Right renal cortex interstitium (tissue), 3 donors: ENCODE results near the gene LRRC57. TPM values are rescaled to one million over a fixed set of nuclear protein-coding genes. Genes with fewer than 3 reads are reported as not detected.
"Not testable (repeated sequence)": the region's sequence is repeated elsewhere in the genome, so short reads cannot be mapped to it uniquely, and the experiment has no call there.

Experiments used
- DNase-seq, 3 donors: peaks; one replicate each; pipeline ENCODE4 v3.0.0-alpha.2; 2013; ENCODE audit warnings: low read depth in 3 of 3, low spot score in 2 of 3
- polyA plus RNA-seq, 3 donors: library from polyadenylated mRNA; unstranded; fragments of 120-200 nt; gene quantifications; one replicate each; pipeline ENCODE4 v1.2.1, GENCODE V29; 2013; ENCODE audit not compliant: insufficient read length in 3 of 3

Gene LRRC57
- 10 to 100 TPM; 21.8 to 23.8 (median 23.5) TPM for polyA plus RNA-seq

GRCh38 chr15:42548249-42549031, at the start of gene LRRC57, which contains the start of gene HAUS2:
Gene LRRC57 (minus strand): TSS chr15:42548793. CDS start chr15:42548434, 359 bp downstream.
Gene HAUS2 (plus strand): TSS chr15:42548838. CDS start chr15:42548873, 35 bp downstream.
- DNase-seq = peak; percentile 75 to 81 (median 81)

GRCh38 chr15:42595626-42596240, 47.1 kb upstream of the LRRC57 start:
- DNase-seq = no peak

GRCh38 chr15:42594095-42594494, 45.5 kb upstream of the LRRC57 start:
- DNase-seq = no peak

GRCh38 chr15:42593143-42593542, 44.5 kb upstream of the LRRC57 start:
- DNase-seq = no peak

- DNase-seq = no peak
These were observed 44.1 kb upstream of the LRRC57 start for GRCh38 chr15:42592716-42593115.

GRCh38 chr15:42591238-42591934, 42.8 kb upstream of the LRRC57 start:
- no peak for DNase-seq

- no peak for DNase-seq
These were observed 42.1 kb upstream of the LRRC57 start for GRCh38 chr15:42590619-42591237.

GRCh38 chr15:42584031-42584765, 35.6 kb upstream of the LRRC57 start:
- DNase-seq = no peak

- no peak for DNase-seq
These were observed 34.2 kb upstream of the LRRC57 start for GRCh38 chr15:42582569-42583375.

- peak in 1 of 3 donors; percentile 71 for DNase-seq
These were observed 32.7 kb upstream of the LRRC57 start for GRCh38 chr15:42581272-42581730.

GRCh38 chr15:42578984-42579537, 30.5 kb upstream of the LRRC57 start:
- no peak for DNase-seq

GRCh38 chr15:42577514-42578031, 29.0 kb upstream of the LRRC57 start:
- no peak for DNase-seq

- no peak for DNase-seq
These were observed 28.2 kb upstream of the LRRC57 start for GRCh38 chr15:42576776-42577175.

GRCh38 chr15:42576040-42576594, 27.5 kb upstream of the LRRC57 start:
- DNase-seq = no peak

- DNase-seq = peak; percentile 88 to 95 (median 94)
These were observed 26.8 kb upstream of the LRRC57 start, which contains the start of gene STARD9 for GRCh38 chr15:42575188-42576039. Gene STARD9 (plus strand): TSS chr15:42575606. CDS start chr15:42575716, 110 bp downstream.

GRCh38 chr15:42558739-42559138, 10.1 kb upstream of the LRRC57 start:
- DNase-seq = no peak

- not testable (repeated sequence) for DNase-seq
These were observed 8.1 kb upstream of the LRRC57 start for GRCh38 chr15:42556550-42557207.
